Lung (tissue), 12 donors: ENCODE results near the gene AP5Z1. TPM values are rescaled to one million over a fixed set of nuclear protein-coding genes. Genes with fewer than 3 reads are reported as not detected.

ENCODE experiments used
- ATAC-seq: fragments of 200-7000 bp; cut with Tn5 transposase; one replicate; pipeline ENCODE4 v1.9.1; 2020; ENCODE audit warnings: moderate number of reproducible peaks; ENCODE audit not compliant: insufficient read depth, low FRiP score
- DNase-seq, 3 donors: peaks; one replicate each; pipeline ENCODE4 v3.0.0-alpha.2; 2013 to 2017
- H3K27ac ChIP-seq, 2 donors: one replicate each; pipeline ENCODE4 v1.5.1; 2013; ENCODE audit warnings: mild to moderate bottlenecking in 2 of 2, moderate library complexity in 2 of 2, control low read depth in 1 of 2, inconsistent platforms in 1 of 2, low read depth in 1 of 2, low read length in 1 of 2
- H3K27me3 ChIP-seq, 3 donors: one replicate each; pipeline ENCODE4 v1.5.1; 2013; ENCODE audit warnings: low read length in 2 of 3; ENCODE audit not compliant: control insufficient read depth in 3 of 3, insufficient read depth in 3 of 3
- H3K36me3 ChIP-seq, 4 donors: one replicate each; pipeline ENCODE4 v1.5.1; 2013; ENCODE audit warnings: low read length in 4 of 4, mild to moderate bottlenecking in 1 of 4, moderate library complexity in 1 of 4; ENCODE audit not compliant: control insufficient read depth in 4 of 4, insufficient read depth in 4 of 4
- H3K4me1 ChIP-seq, 5 donors: one replicate each; pipeline ENCODE4 v1.5.1; 2013; ENCODE audit warnings: low read length in 5 of 5, mild to moderate bottlenecking in 2 of 5, moderate library complexity in 1 of 5; ENCODE audit not compliant: control insufficient read depth in 5 of 5, insufficient read depth in 5 of 5
- H3K4me3 ChIP-seq: one replicate; pipeline ENCODE4 v1.5.1; 2013; ENCODE audit warnings: mild to moderate bottlenecking, control low read depth, moderate library complexity
- H3K9ac ChIP-seq, 2 donors: one replicate each; pipeline ENCODE4 v1.5.1; 2013; ENCODE audit warnings: low read length in 2 of 2, control low read depth in 1 of 2; ENCODE audit not compliant: insufficient read depth in 1 of 2
- H3K9me3 ChIP-seq, 4 donors: one replicate each; pipeline ENCODE4 v1.5.1; 2013; ENCODE audit warnings: low read length in 3 of 4, mild to moderate bottlenecking in 1 of 4, moderate library complexity in 1 of 4; ENCODE audit not compliant: control insufficient read depth in 4 of 4, insufficient read depth in 3 of 4
- CTCF ChIP-seq: IDR thresholded peaks from 2 replicates; pipeline ENCODE4 v1.5.1; 2012; ENCODE audit warnings: mild to moderate bottlenecking; ENCODE audit errors: control extremely low read depth, extremely low read depth
- WGBS, 2 donors: extraction: QIAGEN DNeasy Blood & Tissue Kit; methylation state at CpG; one replicate each; pipeline ENCODE4 v1.1.7; 2013; 5-methylcytosine and 5-hydroxymethylcytosine counted together
- polyA plus RNA-seq, 2 donors: library from polyadenylated mRNA; stranded (reverse); fragments of 200-250 nt; gene quantifications; one replicate each; pipeline ENCODE4 v1.2.1, GENCODE V29; 2013
- total RNA-seq, 2 donors: library from RNA; depleted of rRNA in 1 of 2; stranded (reverse); fragments of >200 nt in 1 of 2; gene quantifications; one replicate each; pipeline ENCODE4 v1.2.1, GENCODE V29; 2014 to 2021
- donor health status: control.
- donor health status: control.
- donor health status: Bipolar disorder and iron deficiency.
- donor health status: healthy.
- donor health status: DM: yes; HTN: yes; CAD: no.

AP5Z1 gene
- total and polyA plus RNA-seq, 4 donors: 21.2 to 62.4 (median 59.3) TPM

DNA sequence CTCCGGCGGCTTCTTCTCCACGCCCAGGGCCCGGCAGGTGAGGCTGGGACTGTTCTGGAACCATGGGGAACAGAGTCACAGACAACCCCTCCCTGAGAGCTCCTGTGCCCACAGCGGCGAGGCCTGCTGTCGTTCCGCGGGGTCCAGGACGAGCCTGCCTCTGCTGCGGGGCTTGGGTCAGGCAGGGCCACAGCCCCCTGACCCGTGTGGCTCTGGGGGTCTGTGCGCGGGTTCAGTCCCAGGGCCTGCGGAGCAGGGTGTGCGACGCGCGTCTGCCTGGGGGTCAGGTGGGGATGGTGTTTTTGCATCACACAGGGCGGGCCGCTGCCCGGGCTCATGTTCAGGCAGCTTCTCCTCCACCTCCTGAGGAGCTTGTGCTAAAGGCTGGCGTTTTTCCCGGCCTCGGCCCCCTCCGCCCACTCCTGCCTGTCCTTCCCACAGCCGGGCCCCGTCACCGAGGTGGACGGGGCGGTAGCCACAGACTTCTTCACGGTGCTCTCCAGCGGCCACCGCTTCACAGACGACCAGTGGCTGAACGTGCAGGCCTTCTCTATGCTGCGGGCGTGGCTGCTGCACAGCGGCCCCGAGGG is 8.4 kb downstream of the AP5Z1 start:
- H3K9ac ChIP-seq: no peak overlapping the region
- H3K36me3 ChIP-seq: peaks cover 2 to 77% (median 16%) of the 10 kb centered on the region in 4 donors
- H3K4me1 ChIP-seq: no peaks in the 10 kb centered on the region
- TF ChIP-seq CTCF: no peak
- no peaks in the 10 kb centered on the region for H3K9me3 ChIP-seq
- ATAC-seq (no peak), DNase-seq (no peak)
- WGBS, 2 donors: 90 to 95% methylated on average over 40 of the region's 40 CpGs
- H3K27me3 ChIP-seq: no peaks in the 10 kb centered on the region
- H3K27ac ChIP-seq: no peak overlapping the region
- H3K4me3 ChIP-seq: no peak overlapping the region

- no peak overlapping the region for H3K27ac ChIP-seq
- no peaks in the 10 kb centered on the region for H3K9me3 ChIP-seq
- no peak for DNase-seq
These were observed 9.4 kb downstream of the AP5Z1 start for GRCh38 chr7:4784799-4785198.

DNA sequence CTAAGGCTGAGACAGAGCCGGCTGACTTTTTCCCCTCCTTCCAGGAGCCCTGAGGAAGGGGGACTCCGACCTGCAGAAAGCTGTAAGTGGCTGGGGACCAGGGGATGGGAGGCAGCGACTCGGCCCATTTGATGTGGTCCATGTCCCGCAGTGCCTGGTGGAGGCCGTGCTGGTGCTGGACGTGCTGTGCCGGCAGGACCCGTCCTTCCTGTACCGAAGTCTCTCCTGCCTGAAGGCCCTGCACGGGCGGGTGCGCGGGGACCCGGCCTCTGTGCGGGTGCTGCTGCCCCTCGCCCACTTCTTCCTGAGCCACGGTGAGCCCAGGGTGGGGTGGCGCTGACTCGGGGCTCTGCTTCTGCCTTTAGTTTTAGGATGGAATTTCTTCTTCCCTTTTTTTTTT is 9.9 kb downstream of the AP5Z1 start:
- H3K36me3 ChIP-seq: peaks cover 2 to 92% (median 18%) of the 10 kb centered on the region in 4 donors
- no peaks in the 10 kb centered on the region for H3K4me1 ChIP-seq
- ATAC-seq: no peak
- H3K4me3 ChIP-seq: no peak overlapping the region
- no peak for TF ChIP-seq CTCF
- WGBS, 2 donors: 92 to 96% methylated on average over 20 of the region's 20 CpGs
- no peaks in the 10 kb centered on the region for H3K9me3 ChIP-seq
- DNase-seq: no peak
- no peaks in the 10 kb centered on the region for H3K27me3 ChIP-seq
- H3K9ac ChIP-seq: no peak overlapping the region
- H3K27ac ChIP-seq: no peak overlapping the region

More at GRCh38 chr7:4784799-4785198, 9.4 kb downstream of the AP5Z1 start:
- no peak overlapping the region for H3K4me3 ChIP-seq
- H3K4me1 ChIP-seq: no peaks in the 10 kb centered on the region
- H3K36me3 ChIP-seq: peaks cover 2 to 86% (median 18%) of the 10 kb centered on the region in 4 donors
- no peak overlapping the region for H3K9ac ChIP-seq
- H3K27me3 ChIP-seq: no peaks in the 10 kb centered on the region
- WGBS, 2 donors: 91 to 93% methylated on average over 19 of the region's 19 CpGs
- ATAC-seq: no peak
- TF ChIP-seq CTCF: no peak

DNA sequence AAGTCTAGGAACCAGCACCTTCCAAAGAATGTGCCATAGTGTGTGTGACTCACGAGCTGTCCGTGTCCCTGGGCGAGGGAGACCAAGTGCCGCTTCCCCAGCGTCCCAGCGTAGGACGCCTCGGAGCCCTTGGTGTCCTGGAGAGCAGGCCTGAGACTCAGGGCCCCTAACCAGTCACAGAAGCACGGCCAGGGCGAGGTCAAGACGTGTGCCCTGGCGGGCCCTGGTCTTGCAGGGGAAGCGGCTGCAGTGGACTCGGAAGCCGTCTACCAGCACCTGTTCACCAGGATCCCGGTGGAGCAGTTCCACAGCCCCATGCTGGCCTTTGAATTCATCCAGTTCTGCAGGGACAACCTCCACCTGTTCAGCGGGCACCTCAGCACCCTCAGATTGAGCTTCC is 10.6 kb downstream of the AP5Z1 start:
- no peak overlapping the region for H3K9ac ChIP-seq
- ATAC-seq (no peak), DNase-seq (no peak)
- H3K4me3 ChIP-seq: no peak overlapping the region
- H3K27ac ChIP-seq: no peak overlapping the region
- peaks cover 4 to 95% (median 19%) of the 10 kb centered on the region in 4 donors for H3K36me3 ChIP-seq
- H3K9me3 ChIP-seq: no peaks in the 10 kb centered on the region
- WGBS, 2 donors: 96% methylated on average over 17 of the region's 17 CpGs
- no peak for TF ChIP-seq CTCF
- H3K4me1 ChIP-seq: no peaks in the 10 kb centered on the region
- H3K27me3 ChIP-seq: no peaks in the 10 kb centered on the region
